Measurements from ENCODE around the gene CADPS2.

Gene CADPS2

DNA sequence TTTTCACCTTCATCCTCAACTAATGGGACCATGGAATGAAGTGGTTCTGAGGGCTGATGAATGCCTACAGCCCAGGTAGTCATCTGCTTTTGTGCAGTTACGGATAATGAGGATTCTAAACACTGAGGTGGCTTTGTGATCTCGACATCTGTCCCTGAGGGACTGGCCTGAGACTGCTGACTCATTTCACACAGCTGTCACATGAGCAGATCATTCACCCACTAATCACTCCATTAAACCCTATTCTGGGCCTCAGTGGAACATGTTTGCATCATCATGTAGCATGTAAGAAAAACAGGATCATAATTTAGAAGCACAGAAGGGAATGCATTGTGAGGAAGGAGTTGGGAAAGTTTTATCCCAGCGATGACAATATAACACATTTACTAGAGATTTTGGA is 502.3 kb downstream of the CADPS2 start:
- no peak for ATAC-seq
- TF ChIP-seq, protein P1, sequence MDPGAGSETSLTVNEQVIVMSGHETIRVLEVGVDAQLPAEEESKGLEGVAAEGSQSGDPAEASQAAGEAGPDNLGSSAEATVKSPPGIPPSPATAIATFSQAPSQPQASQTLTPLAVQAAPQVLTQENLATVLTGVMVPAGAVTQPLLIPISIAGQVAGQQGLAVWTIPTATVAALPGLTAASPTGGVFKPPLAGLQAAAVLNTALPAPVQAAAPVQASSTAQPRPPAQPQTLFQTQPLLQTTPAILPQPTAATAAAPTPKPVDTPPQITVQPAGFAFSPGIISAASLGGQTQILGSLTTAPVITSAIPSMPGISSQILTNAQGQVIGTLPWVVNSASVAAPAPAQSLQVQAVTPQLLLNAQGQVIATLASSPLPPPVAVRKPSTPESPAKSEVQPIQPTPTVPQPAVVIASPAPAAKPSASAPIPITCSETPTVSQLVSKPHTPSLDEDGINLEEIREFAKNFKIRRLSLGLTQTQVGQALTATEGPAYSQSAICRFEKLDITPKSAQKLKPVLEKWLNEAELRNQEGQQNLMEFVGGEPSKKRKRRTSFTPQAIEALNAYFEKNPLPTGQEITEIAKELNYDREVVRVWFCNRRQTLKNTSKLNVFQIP (CRISPR knock-in tag; IDR thresholded peaks at IDR 0.05; ENCODE audit: borderline replicate concordance, low read depth) = no peak
- no peak for TF ChIP-seq BACH2 (CRISPR knock-in tag; IDR thresholded peaks at IDR 0.05; ENCODE audit: borderline replicate concordance)
- no peak for TF ChIP-seq GLIS3 (CRISPR knock-in tag; IDR thresholded peaks at IDR 0.05)
- TF ChIP-seq CSDC2 (CRISPR knock-in tag; IDR thresholded peaks at IDR 0.05) = no peak
- no peak for TF ChIP-seq ZFP30 (CRISPR knock-in tag; IDR thresholded peaks at IDR 0.05)
- TF ChIP-seq, protein P2, sequence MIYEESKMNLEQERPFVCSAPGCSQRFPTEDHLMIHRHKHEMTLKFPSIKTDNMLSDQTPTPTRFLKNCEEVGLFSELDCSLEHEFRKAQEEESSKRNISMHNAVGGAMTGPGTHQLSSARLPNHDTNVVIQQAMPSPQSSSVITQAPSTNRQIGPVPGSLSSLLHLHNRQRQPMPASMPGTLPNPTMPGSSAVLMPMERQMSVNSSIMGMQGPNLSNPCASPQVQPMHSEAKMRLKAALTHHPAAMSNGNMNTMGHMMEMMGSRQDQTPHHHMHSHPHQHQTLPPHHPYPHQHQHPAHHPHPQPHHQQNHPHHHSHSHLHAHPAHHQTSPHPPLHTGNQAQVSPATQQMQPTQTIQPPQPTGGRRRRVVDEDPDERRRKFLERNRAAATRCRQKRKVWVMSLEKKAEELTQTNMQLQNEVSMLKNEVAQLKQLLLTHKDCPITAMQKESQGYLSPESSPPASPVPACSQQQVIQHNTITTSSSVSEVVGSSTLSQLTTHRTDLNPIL (CRISPR knock-in tag; IDR thresholded peaks at IDR 0.05; ENCODE audit: low read depth) = no peak

DNA sequence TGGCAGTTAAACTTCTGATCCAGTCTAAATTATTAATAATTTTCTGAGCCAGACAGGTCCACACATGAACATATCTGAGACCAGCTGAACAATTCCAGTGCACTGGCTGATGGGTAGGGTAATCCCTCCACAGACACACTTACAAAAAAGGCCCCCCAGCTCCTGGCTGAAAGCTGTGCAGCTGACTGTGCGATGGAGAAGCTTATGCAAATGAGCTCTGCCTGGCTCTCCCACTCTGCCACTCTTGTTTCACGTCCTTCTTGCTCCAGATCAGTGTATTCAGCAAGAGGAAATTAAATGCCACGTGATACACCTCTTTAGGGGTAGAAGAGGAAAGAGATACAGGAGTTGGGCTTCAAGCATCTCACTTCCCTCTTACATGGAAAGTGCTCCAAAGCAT is 505.3 kb downstream of the CADPS2 start:
- ATAC-seq = no peak
- TF ChIP-seq, protein P3, sequence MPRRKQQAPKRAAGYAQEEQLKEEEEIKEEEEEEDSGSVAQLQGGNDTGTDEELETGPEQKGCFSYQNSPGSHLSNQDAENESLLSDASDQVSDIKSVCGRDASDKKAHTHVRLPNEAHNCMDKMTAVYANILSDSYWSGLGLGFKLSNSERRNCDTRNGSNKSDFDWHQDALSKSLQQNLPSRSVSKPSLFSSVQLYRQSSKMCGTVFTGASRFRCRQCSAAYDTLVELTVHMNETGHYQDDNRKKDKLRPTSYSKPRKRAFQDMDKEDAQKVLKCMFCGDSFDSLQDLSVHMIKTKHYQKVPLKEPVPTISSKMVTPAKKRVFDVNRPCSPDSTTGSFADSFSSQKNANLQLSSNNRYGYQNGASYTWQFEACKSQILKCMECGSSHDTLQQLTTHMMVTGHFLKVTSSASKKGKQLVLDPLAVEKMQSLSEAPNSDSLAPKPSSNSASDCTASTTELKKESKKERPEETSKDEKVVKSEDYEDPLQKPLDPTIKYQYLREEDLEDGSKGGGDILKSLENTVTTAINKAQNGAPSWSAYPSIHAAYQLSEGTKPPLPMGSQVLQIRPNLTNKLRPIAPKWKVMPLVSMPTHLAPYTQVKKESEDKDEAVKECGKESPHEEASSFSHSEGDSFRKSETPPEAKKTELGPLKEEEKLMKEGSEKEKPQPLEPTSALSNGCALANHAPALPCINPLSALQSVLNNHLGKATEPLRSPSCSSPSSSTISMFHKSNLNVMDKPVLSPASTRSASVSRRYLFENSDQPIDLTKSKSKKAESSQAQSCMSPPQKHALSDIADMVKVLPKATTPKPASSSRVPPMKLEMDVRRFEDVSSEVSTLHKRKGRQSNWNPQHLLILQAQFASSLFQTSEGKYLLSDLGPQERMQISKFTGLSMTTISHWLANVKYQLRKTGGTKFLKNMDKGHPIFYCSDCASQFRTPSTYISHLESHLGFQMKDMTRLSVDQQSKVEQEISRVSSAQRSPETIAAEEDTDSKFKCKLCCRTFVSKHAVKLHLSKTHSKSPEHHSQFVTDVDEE (CRISPR knock-in tag; IDR thresholded peaks at IDR 0.05) = no peak
- TF ChIP-seq, protein P4, sequence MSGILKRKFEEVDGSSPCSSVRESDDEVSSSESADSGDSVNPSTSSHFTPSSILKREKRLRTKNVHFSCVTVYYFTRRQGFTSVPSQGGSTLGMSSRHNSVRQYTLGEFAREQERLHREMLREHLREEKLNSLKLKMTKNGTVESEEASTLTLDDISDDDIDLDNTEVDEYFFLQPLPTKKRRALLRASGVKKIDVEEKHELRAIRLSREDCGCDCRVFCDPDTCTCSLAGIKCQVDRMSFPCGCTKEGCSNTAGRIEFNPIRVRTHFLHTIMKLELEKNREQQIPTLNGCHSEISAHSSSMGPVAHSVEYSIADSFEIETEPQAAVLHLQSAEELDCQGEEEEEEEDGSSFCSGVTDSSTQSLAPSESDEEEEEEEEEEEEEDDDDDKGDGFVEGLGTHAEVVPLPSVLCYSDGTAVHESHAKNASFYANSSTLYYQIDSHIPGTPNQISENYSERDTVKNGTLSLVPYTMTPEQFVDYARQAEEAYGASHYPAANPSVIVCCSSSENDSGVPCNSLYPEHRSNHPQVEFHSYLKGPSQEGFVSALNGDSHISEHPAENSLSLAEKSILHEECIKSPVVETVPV (CRISPR knock-in tag; IDR thresholded peaks at IDR 0.05) = no peak
- no peak for TF ChIP-seq RARB (CRISPR knock-in tag; IDR thresholded peaks at IDR 0.05)
- no peak for TF ChIP-seq PPARA (CRISPR knock-in tag; IDR thresholded peaks at IDR 0.05; ENCODE audit: borderline replicate concordance)
- TF ChIP-seq, protein P5, sequence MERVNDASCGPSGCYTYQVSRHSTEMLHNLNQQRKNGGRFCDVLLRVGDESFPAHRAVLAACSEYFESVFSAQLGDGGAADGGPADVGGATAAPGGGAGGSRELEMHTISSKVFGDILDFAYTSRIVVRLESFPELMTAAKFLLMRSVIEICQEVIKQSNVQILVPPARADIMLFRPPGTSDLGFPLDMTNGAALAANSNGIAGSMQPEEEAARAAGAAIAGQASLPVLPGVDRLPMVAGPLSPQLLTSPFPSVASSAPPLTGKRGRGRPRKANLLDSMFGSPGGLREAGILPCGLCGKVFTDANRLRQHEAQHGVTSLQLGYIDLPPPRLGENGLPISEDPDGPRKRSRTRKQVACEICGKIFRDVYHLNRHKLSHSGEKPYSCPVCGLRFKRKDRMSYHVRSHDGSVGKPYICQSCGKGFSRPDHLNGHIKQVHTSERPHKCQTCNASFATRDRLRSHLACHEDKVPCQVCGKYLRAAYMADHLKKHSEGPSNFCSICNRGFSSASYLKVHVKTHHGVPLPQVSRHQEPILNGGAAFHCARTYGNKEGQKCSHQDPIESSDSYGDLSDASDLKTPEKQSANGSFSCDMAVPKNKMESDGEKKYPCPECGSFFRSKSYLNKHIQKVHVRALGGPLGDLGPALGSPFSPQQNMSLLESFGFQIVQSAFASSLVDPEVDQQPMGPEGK (CRISPR knock-in tag; IDR thresholded peaks at IDR 0.05; ENCODE audit: borderline replicate concordance) = no peak
- TF ChIP-seq ZFP3 (CRISPR knock-in tag; IDR thresholded peaks at IDR 0.05) = no peak
- TF ChIP-seq, protein P2 (CRISPR knock-in tag; IDR thresholded peaks at IDR 0.05; ENCODE audit: low read depth) = no peak
- TF ChIP-seq, protein P1 (CRISPR knock-in tag; IDR thresholded peaks at IDR 0.05; ENCODE audit: borderline replicate concordance, low read depth) = no peak
- no peak for TF ChIP-seq ZNF70 (CRISPR knock-in tag; IDR thresholded peaks at IDR 0.05)
- TF ChIP-seq ZNF565 (CRISPR knock-in tag; conservative IDR thresholded peaks at IDR 0.05; ENCODE audit: low read depth) = no peak
- no peak for TF ChIP-seq ISL1 (CRISPR knock-in tag; IDR thresholded peaks at IDR 0.05)
- TF ChIP-seq TOX (CRISPR knock-in tag; IDR thresholded peaks at IDR 0.05; ENCODE audit: borderline replicate concordance) = no peak
- TF ChIP-seq CSDC2 (CRISPR knock-in tag; IDR thresholded peaks at IDR 0.05) = no peak
- TF ChIP-seq ESRRG (CRISPR knock-in tag; IDR thresholded peaks at IDR 0.05) = no peak
- TF ChIP-seq OSR1 (CRISPR knock-in tag; IDR thresholded peaks at IDR 0.05) = no peak
- TF ChIP-seq SNAI2 (CRISPR knock-in tag; IDR thresholded peaks at IDR 0.05) = no peak
- no peak for TF ChIP-seq TCF4 (CRISPR knock-in tag; IDR thresholded peaks at IDR 0.05; ENCODE audit: borderline replicate concordance)
- TF ChIP-seq BACH2 (CRISPR knock-in tag; IDR thresholded peaks at IDR 0.05; ENCODE audit: borderline replicate concordance) = no peak
- no peak for TF ChIP-seq ARNTL (CRISPR knock-in tag; IDR thresholded peaks at IDR 0.05; ENCODE audit: borderline replicate concordance, low read depth)

All from SK-N-SH treated with all-trans-retinoic acid at 6 μM for 48 hours (cell line).